Measurements from ENCODE around the gene NPTX2. TPM values are rescaled to one million over a fixed set of nuclear protein-coding genes. Genes with fewer than 3 reads are reported as not detected.

The NPTX2 gene
- total RNA-seq, 1 donor, result 1.1 TPM

GRCh38 chr7:98661607-98662006, 44.5 kb downstream of the NPTX2 start:
- H3K27me3 ChIP-seq (ENCODE audit: insufficient read depth, low read length), result no peaks in the 10 kb centered on the region
- H3K4me1 ChIP-seq (ENCODE audit: insufficient read depth, low read length), result no peaks in the 10 kb centered on the region
- no peaks in the 10 kb centered on the region for H4K20me1 ChIP-seq (ENCODE audit: insufficient read depth, low read length)
- H3K27ac ChIP-seq (ENCODE audit: low read depth, low read length), result no peak overlapping the region
- H2AFZ ChIP-seq (ENCODE audit: low read length), result no peak overlapping the region
- H3K79me2 ChIP-seq (ENCODE audit: insufficient read depth, low read length), result no peaks in the 10 kb centered on the region
- no peak overlapping the region for H3K4me3 ChIP-seq (ENCODE audit: insufficient read depth, low read length)
- DNase-seq (ENCODE audit: insufficient read length, low spot score, missing footprints), result no peak
- H3K9me3 ChIP-seq (ENCODE audit: low read depth, low read length), result no peaks in the 10 kb centered on the region
- TF ChIP-seq CTCF (IDR thresholded peaks at IDR 0.05; ENCODE audit: extremely low read depth, low read depth, low read length), result no peak
- no peak overlapping the region for H3K4me2 ChIP-seq (ENCODE audit: insufficient read depth, low read length)
- no peaks in the 10 kb centered on the region for H3K36me3 ChIP-seq (ENCODE audit: insufficient read depth, low read length)

GRCh38 chr7:98662289-98662688, 45.2 kb downstream of the NPTX2 start:
- no peaks in the 10 kb centered on the region for H3K27me3 ChIP-seq (ENCODE audit: insufficient read depth, low read length)
- H2AFZ ChIP-seq (ENCODE audit: low read length), result no peak overlapping the region
- H3K4me2 ChIP-seq (ENCODE audit: insufficient read depth, low read length), result no peak overlapping the region
- no peaks in the 10 kb centered on the region for H3K4me1 ChIP-seq (ENCODE audit: insufficient read depth, low read length)
- H4K20me1 ChIP-seq (ENCODE audit: insufficient read depth, low read length), result no peaks in the 10 kb centered on the region
- H3K27ac ChIP-seq (ENCODE audit: low read depth, low read length), result no peak overlapping the region
- no peak overlapping the region for H3K4me3 ChIP-seq (ENCODE audit: insufficient read depth, low read length)
- H3K79me2 ChIP-seq (ENCODE audit: insufficient read depth, low read length), result no peaks in the 10 kb centered on the region
- H3K9me3 ChIP-seq (ENCODE audit: low read depth, low read length), result no peaks in the 10 kb centered on the region
- H3K36me3 ChIP-seq (ENCODE audit: insufficient read depth, low read length), result no peaks in the 10 kb centered on the region
- TF ChIP-seq CTCF (IDR thresholded peaks at IDR 0.05; ENCODE audit: extremely low read depth, low read depth, low read length), result no peak
- DNase-seq (ENCODE audit: insufficient read length, low spot score, missing footprints), result no peak

GRCh38 chr7:98664882-98665281, 47.8 kb downstream of the NPTX2 start:
- H3K9me3 ChIP-seq (ENCODE audit: low read depth, low read length), result no peaks in the 10 kb centered on the region
- no peak overlapping the region for H3K4me3 ChIP-seq (ENCODE audit: insufficient read depth, low read length)
- H2AFZ ChIP-seq (ENCODE audit: low read length), result no peak overlapping the region
- no peak for TF ChIP-seq CTCF (IDR thresholded peaks at IDR 0.05; ENCODE audit: extremely low read depth, low read depth, low read length)
- H3K27me3 ChIP-seq (ENCODE audit: insufficient read depth, low read length), result no peaks in the 10 kb centered on the region
- H4K20me1 ChIP-seq (ENCODE audit: insufficient read depth, low read length), result no peaks in the 10 kb centered on the region
- H3K27ac ChIP-seq (ENCODE audit: low read depth, low read length), result no peak overlapping the region
- DNase-seq (ENCODE audit: insufficient read length, low spot score, missing footprints), result peak; percentile 72
- no peaks in the 10 kb centered on the region for H3K4me1 ChIP-seq (ENCODE audit: insufficient read depth, low read length)
- H3K4me2 ChIP-seq (ENCODE audit: insufficient read depth, low read length), result no peak overlapping the region
- H3K79me2 ChIP-seq (ENCODE audit: insufficient read depth, low read length), result no peaks in the 10 kb centered on the region
- H3K36me3 ChIP-seq (ENCODE audit: insufficient read depth, low read length), result no peaks in the 10 kb centered on the region

- no peaks in the 10 kb centered on the region for H3K36me3 ChIP-seq (ENCODE audit: insufficient read depth, low read length)
- no peak overlapping the region for H2AFZ ChIP-seq (ENCODE audit: low read length)
- H3K79me2 ChIP-seq (ENCODE audit: insufficient read depth, low read length), result no peaks in the 10 kb centered on the region
- no peak overlapping the region for H3K27ac ChIP-seq (ENCODE audit: low read depth, low read length)
- no peaks in the 10 kb centered on the region for H4K20me1 ChIP-seq (ENCODE audit: insufficient read depth, low read length)
- no peaks in the 10 kb centered on the region for H3K4me1 ChIP-seq (ENCODE audit: insufficient read depth, low read length)
- H3K9me3 ChIP-seq (ENCODE audit: low read depth, low read length), result no peaks in the 10 kb centered on the region
- no peak for DNase-seq (ENCODE audit: insufficient read length, low spot score, missing footprints)
- no peak for TF ChIP-seq CTCF (IDR thresholded peaks at IDR 0.05; ENCODE audit: extremely low read depth, low read depth, low read length)
- H3K27me3 ChIP-seq (ENCODE audit: insufficient read depth, low read length), result no peaks in the 10 kb centered on the region
- H3K4me3 ChIP-seq (ENCODE audit: insufficient read depth, low read length), result no peak overlapping the region
- no peak overlapping the region for H3K4me2 ChIP-seq (ENCODE audit: insufficient read depth, low read length)
These were observed 51.2 kb downstream of the NPTX2 start for GRCh38 chr7:98668255-98668654.
